GM08714 (cell line): ENCODE results near the gene HRH4.

Source experiments
- H3K4me3 ChIP-seq: fragments of 200-500 bp; sonication (Bioruptor generic); 2 replicates; pipeline ENCODE4 v1.5.1; 2014; ENCODE audit warnings: mild to moderate bottlenecking, low read length, inconsistent platforms
- ZNF274 ChIP-seq: IDR thresholded peaks from 2 replicates; pipeline ENCODE4 v1.6.1; 2012; ENCODE audit warnings: mild to moderate bottlenecking, low read depth, low read length

The HRH4 gene

GRCh38 chr18:24479371-24479770, 18.9 kb downstream of the HRH4 start:
- no peak for TF ChIP-seq ZNF274
- H3K4me3 ChIP-seq: no peak overlapping the region

- TF ChIP-seq ZNF274: no peak
- H3K4me3 ChIP-seq: no peak overlapping the region
Measured at GRCh38 chr18:24482821-24483220, 22.4 kb downstream of the HRH4 start.

- H3K4me3 ChIP-seq: no peak overlapping the region
- no peak for TF ChIP-seq ZNF274
Measured at GRCh38 chr18:24485681-24486080, 25.2 kb downstream of the HRH4 start.

GRCh38 chr18:24486684-24487083, 26.2 kb downstream of the HRH4 start:
- TF ChIP-seq ZNF274: no peak
- no peak overlapping the region for H3K4me3 ChIP-seq

GRCh38 chr18:24488824-24489493, 28.5 kb downstream of the HRH4 start:
- TF ChIP-seq ZNF274: no peak
- no peak overlapping the region for H3K4me3 ChIP-seq

GRCh38 chr18:24490539-24490938, 30.1 kb downstream of the HRH4 start:
- no peak for TF ChIP-seq ZNF274
- H3K4me3 ChIP-seq: no peak overlapping the region

- no peak for TF ChIP-seq ZNF274
Measured at GRCh38 chr18:24491927-24492834, 31.7 kb downstream of the HRH4 start.

GRCh38 chr18:24494586-24494985, 34.1 kb downstream of the HRH4 start:
- TF ChIP-seq ZNF274: no peak
- no peak overlapping the region for H3K4me3 ChIP-seq

More at GRCh38 chr18:24491927-24492834, 31.7 kb downstream of the HRH4 start:
- no peak overlapping the region; the same call in 1 of the 2 replicates for H3K4me3 ChIP-seq

GRCh38 chr18:24497031-24497754, 36.8 kb downstream of the HRH4 start:
- TF ChIP-seq ZNF274: no peak
- no peak overlapping the region for H3K4me3 ChIP-seq

GRCh38 chr18:24499814-24500213, 39.4 kb downstream of the HRH4 start:
- no peak for TF ChIP-seq ZNF274
- no peak overlapping the region for H3K4me3 ChIP-seq

GRCh38 chr18:24500217-24500616, 39.8 kb downstream of the HRH4 start:
- no peak for TF ChIP-seq ZNF274
- no peak overlapping the region for H3K4me3 ChIP-seq

- TF ChIP-seq ZNF274: no peak
- H3K4me3 ChIP-seq: no peak overlapping the region
Measured at GRCh38 chr18:24500766-24501165, 40.3 kb downstream of the HRH4 start.

- no peak for TF ChIP-seq ZNF274
- H3K4me3 ChIP-seq: no peak overlapping the region
Measured at GRCh38 chr18:24502667-24503523, 42.5 kb downstream of the HRH4 start.
